Measurements from ENCODE around the gene EFCAB9. TPM values are rescaled to one million over a fixed set of nuclear protein-coding genes. Genes with fewer than 3 reads are reported as not detected.
"Not testable (repeated sequence)": the region's sequence is repeated elsewhere in the genome, so short reads cannot be mapped to it uniquely, and the experiment has no call there.

The EFCAB9 gene
- polyA plus RNA-seq, 2 of the 4 experiments (the other 2 are of a cell fraction) = not detected

- CTCF ChIA-PET = interaction anchor here (0.7 to 3.2 kb wide), 2 partner anchors 17 to 237 kb away, joined by 3 to 25 read pairs; partner anchors contain the start of gene STK10
These were observed 12.0 kb downstream of the EFCAB9 start for GRCh38 chr5:172205984-172206383.

GRCh38 chr5:172207511-172207910 lies 13.5 kb downstream of the EFCAB9 start:
- no peak for DNase-seq (ENCODE audit: low read depth in 1 of 2, low spot score in 1 of 2)
- Histone ChIP-seq H3K9me3 (no peaks in the 10 kb centered on the region), H3K4me3 (no peak overlapping the region), H3K4me1 (no peaks in the 10 kb centered on the region), H3K27ac (no peak overlapping the region), H3K4me2 (no peak overlapping the region)
- POLR2A ChIA-PET = no interaction called here
- 84% methylated on average over 3 of the region's 3 CpGs for WGBS (ENCODE audit: missing lambda C conversion rate)
- no peak for FAIRE-seq
- CTCF ChIA-PET = no interaction called here
- TF ChIP-seq ZFP36 (IDR thresholded peaks at IDR 0.05; ENCODE audit: borderline replicate concordance, partially characterized antibody) (no peak), FOSB (CRISPR knock-in tag; IDR thresholded peaks at IDR 0.05) (no peak), BHLHE40 (IDR thresholded peaks at IDR 0.05; ENCODE audit: low read depth, low read length) (no peak), SMC3 (IDR thresholded peaks at IDR 0.05) (no peak), USF2 (IDR thresholded peaks at IDR 0.05) (no peak), MAX (IDR thresholded peaks at IDR 0.05) (no peak), CTCF (IDR thresholded peaks at IDR 0.05) (no peak), SREBF2 (IDR thresholded peaks at IDR 0.05) (no peak), EHMT2 (IDR thresholded peaks at IDR 0.05; ENCODE audit: low read depth) (no peak), NR3C1 (IDR thresholded peaks at IDR 0.05) (no peak), KDM1A (IDR thresholded peaks at IDR 0.05; ENCODE audit: low read depth) (no peak), RNF2 (IDR thresholded peaks at IDR 0.05; ENCODE audit: borderline replicate concordance, low read depth) (no peak), NPAS2 (CRISPR knock-in tag; IDR thresholded peaks at IDR 0.05; ENCODE audit: borderline replicate concordance) (no peak), KDM5A (IDR thresholded peaks at IDR 0.05) (no peak)
- TF ChIP-seq, protein P1, sequence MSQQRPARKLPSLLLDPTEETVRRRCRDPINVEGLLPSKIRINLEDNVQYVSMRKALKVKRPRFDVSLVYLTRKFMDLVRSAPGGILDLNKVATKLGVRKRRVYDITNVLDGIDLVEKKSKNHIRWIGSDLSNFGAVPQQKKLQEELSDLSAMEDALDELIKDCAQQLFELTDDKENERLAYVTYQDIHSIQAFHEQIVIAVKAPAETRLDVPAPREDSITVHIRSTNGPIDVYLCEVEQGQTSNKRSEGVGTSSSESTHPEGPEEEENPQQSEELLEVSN (IDR thresholded peaks at IDR 0.05; ENCODE audit: borderline replicate concordance, low read depth) = no peak
- no peak for ATAC-seq

More at GRCh38 chr5:172205984-172206383, 12.0 kb downstream of the EFCAB9 start:
- FAIRE-seq; DNase-seq (ENCODE audit: low read depth in 1 of 2, low spot score in 1 of 2); H3K4me2 ChIP-seq; H3K4me3 ChIP-seq; H3K9me3 ChIP-seq; H3K27ac ChIP-seq; POLR2A ChIA-PET; ATAC-seq; H3K4me1 ChIP-seq: not testable (repeated sequence)
- whole genome bisulfite sequencing (ENCODE audit: missing lambda C conversion rate) = 99% methylated on average over 11 of the region's 11 CpGs
- TF ChIP-seq CEBPB (IDR thresholded peaks at IDR 0.05) = peak in 1 of 2 experiments; percentile 32; a peak in 1 of 4 replicates

DNA sequence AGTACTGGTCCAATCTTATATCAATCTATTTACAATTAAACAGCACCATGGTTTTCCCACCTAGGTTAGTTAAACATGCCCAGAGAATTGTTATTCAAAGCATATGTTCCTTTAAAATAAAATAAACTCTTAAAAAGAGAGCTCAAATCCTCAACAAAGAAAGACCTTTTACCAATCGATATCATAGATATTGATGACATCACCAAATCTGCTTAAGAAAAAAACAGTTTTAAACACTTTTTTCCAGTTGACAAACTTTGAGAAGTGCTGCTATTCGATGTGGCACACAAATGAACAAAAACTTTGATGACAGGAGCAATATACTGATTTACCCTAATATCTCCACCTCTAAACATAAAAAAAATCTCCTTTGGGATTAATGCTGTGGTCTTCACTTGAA lies 15.7 kb downstream of the EFCAB9 start:
- DNase-seq (ENCODE audit: low read depth in 1 of 2, low spot score in 1 of 2) = no peak
- ChIA-PET CTCF (interaction anchor here (1.2 kb wide), 2 partner anchors 14 to 21 kb away, joined by 3 read pairs; no protein-coding TSS in a partner anchor), POLR2A (no interaction called here)
- no peaks in the 10 kb centered on the region for H3K9me3 ChIP-seq
- no peaks in the 10 kb centered on the region for H3K4me1 ChIP-seq
- H3K27ac ChIP-seq = no peak overlapping the region
- no peak overlapping the region for H3K4me3 ChIP-seq
- no peak for FAIRE-seq
- H3K4me2 ChIP-seq = no peak overlapping the region
- TF ChIP-seq MAFK (IDR thresholded peaks at IDR 0.05; ENCODE audit: partially characterized antibody) (peak; percentile 26), HOXB13 (CRISPR knock-in tag; IDR thresholded peaks at IDR 0.05; ENCODE audit: low read depth) (no peak), USF2 (IDR thresholded peaks at IDR 0.05) (no peak), EP300 (IDR thresholded peaks at IDR 0.05) (no peak)
- 86% methylated on average over 2 of the region's 2 CpGs for WGBS (ENCODE audit: missing lambda C conversion rate)
- ATAC-seq = no peak
